ENCODE data around the gene CACNB2. TPM values are rescaled to one million over a fixed set of nuclear protein-coding genes. Genes with fewer than 3 reads are reported as not detected.

CACNB2 gene
- total and polyA plus RNA-seq, 4 donors: 0.38 to 3.1 (median 0.83) TPM

DNA sequence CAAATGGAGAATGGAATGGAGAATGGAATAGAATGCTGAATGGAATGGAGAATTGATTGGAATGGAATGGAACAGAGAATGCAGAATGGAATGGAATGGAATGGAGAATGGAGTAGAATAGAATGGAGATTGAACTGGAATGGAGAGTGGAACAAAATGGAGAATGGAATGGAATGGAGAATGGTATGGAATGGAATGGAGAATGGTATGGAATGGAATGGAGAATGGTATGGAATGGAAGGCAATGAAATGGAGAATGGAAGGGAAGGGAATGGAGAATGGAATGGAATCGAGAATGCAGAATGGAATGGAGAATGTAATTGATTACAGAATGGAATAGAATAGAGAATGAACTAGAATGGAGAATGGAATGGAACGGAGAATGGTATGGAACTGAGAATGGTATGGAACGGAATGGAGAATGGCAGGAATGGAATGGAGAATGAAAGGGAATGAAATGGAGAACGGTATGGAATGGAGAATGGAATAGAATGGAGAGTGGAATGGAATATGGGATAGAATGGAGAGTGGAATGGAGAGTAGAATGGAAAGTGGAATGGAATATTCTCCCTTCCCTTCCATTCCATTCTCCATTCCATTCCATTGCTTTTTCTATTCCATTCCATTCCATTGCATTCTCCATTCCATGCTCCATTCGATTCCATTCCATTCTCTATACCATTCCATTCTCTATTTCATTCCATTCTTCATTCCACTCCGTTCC, 422.9 kb downstream of the CACNB2 start (continued):
- TF ChIP-seq ZBTB33 (IDR thresholded peaks at IDR 0.05) (no peak), GABPA (IDR thresholded peaks at IDR 0.05 in 1 of 2, conservative IDR thresholded peaks at IDR 0.05 in 1 of 2) (no peak)

GRCh38 chr10:18565006-18565405, 424.8 kb downstream of the CACNB2 start:
- no peak for TF ChIP-seq GABPA (IDR thresholded peaks at IDR 0.05 in 1 of 2, conservative IDR thresholded peaks at IDR 0.05 in 1 of 2)
- no peak for TF ChIP-seq JUND (IDR thresholded peaks at IDR 0.05)
- no peak for TF ChIP-seq MAX (IDR thresholded peaks at IDR 0.05)
- TF ChIP-seq, protein P1, sequence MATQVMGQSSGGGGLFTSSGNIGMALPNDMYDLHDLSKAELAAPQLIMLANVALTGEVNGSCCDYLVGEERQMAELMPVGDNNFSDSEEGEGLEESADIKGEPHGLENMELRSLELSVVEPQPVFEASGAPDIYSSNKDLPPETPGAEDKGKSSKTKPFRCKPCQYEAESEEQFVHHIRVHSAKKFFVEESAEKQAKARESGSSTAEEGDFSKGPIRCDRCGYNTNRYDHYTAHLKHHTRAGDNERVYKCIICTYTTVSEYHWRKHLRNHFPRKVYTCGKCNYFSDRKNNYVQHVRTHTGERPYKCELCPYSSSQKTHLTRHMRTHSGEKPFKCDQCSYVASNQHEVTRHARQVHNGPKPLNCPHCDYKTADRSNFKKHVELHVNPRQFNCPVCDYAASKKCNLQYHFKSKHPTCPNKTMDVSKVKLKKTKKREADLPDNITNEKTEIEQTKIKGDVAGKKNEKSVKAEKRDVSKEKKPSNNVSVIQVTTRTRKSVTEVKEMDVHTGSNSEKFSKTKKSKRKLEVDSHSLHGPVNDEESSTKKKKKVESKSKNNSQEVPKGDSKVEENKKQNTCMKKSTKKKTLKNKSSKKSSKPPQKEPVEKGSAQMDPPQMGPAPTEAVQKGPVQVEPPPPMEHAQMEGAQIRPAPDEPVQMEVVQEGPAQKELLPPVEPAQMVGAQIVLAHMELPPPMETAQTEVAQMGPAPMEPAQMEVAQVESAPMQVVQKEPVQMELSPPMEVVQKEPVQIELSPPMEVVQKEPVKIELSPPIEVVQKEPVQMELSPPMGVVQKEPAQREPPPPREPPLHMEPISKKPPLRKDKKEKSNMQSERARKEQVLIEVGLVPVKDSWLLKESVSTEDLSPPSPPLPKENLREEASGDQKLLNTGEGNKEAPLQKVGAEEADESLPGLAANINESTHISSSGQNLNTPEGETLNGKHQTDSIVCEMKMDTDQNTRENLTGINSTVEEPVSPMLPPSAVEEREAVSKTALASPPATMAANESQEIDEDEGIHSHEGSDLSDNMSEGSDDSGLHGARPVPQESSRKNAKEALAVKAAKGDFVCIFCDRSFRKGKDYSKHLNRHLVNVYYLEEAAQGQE (IDR thresholded peaks at IDR 0.05): no peak
- TF ChIP-seq, protein P2, sequence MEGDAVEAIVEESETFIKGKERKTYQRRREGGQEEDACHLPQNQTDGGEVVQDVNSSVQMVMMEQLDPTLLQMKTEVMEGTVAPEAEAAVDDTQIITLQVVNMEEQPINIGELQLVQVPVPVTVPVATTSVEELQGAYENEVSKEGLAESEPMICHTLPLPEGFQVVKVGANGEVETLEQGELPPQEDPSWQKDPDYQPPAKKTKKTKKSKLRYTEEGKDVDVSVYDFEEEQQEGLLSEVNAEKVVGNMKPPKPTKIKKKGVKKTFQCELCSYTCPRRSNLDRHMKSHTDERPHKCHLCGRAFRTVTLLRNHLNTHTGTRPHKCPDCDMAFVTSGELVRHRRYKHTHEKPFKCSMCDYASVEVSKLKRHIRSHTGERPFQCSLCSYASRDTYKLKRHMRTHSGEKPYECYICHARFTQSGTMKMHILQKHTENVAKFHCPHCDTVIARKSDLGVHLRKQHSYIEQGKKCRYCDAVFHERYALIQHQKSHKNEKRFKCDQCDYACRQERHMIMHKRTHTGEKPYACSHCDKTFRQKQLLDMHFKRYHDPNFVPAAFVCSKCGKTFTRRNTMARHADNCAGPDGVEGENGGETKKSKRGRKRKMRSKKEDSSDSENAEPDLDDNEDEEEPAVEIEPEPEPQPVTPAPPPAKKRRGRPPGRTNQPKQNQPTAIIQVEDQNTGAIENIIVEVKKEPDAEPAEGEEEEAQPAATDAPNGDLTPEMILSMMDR (IDR thresholded peaks at IDR 0.05; ENCODE audit: low read depth, low read length, missing input control): no peak
- TF ChIP-seq EGR1 (IDR thresholded peaks at IDR 0.05; ENCODE audit: low read depth in 2 of 2): no peak
- no peak for TF ChIP-seq RXRA (IDR thresholded peaks at IDR 0.05)
- TF ChIP-seq SP1 (IDR thresholded peaks at IDR 0.05): no peak
- TF ChIP-seq HNF4G (IDR thresholded peaks at IDR 0.05): no peak
- no peak for TF ChIP-seq TAF1 (conservative IDR thresholded peaks at IDR 0.05)
- no peak for TF ChIP-seq YY1 (IDR thresholded peaks at IDR 0.05)
- no peak for TF ChIP-seq NR2F2 (IDR thresholded peaks at IDR 0.05)
- no peak for TF ChIP-seq RAD21 (IDR thresholded peaks at IDR 0.05)
- DNase-seq (ENCODE audit: low spot score): no peak
- H3K4me1 ChIP-seq (ENCODE audit: control insufficient read depth in 4 of 4, insufficient read depth in 4 of 4, low read length in 3 of 4): no peaks in the 10 kb centered on the region
- no peak overlapping the region for H3K4me3 ChIP-seq (ENCODE audit: low read depth in 1 of 3, low read length in 3 of 3)
- WGBS: 99% methylated on average over 5 of the region's 5 CpGs
- H3K36me3 ChIP-seq (ENCODE audit: control insufficient read depth in 4 of 4, insufficient read depth in 3 of 4, low read depth in 1 of 4, low read length in 3 of 4): peaks cover 0 to 35% (median 30%) of the 10 kb centered on the region in 4 donors
- H3K9me3 ChIP-seq (ENCODE audit: control insufficient read depth in 4 of 4, low read length in 3 of 4): peaks cover 1 to 8% (median 7%) of the 10 kb centered on the region in 4 donors
- no peak overlapping the region for H3K27ac ChIP-seq (ENCODE audit: low read depth in 1 of 2, low read length in 2 of 2)
- no peaks in the 10 kb centered on the region for H3K27me3 ChIP-seq (ENCODE audit: control insufficient read depth in 4 of 4, insufficient read depth in 4 of 4, low read length in 3 of 4)
- H3K9ac ChIP-seq (ENCODE audit: low read depth in 1 of 2, low read length in 2 of 2): no peak overlapping the region

Data from liver (tissue), 9 donors.